ENCODE measurements around the gene LARGE1. TPM values are rescaled to one million over a fixed set of nuclear protein-coding genes. Genes with fewer than 3 reads are reported as not detected.

Gene LARGE1
- total and polyA plus RNA-seq, 8 donors, result 4.1 to 29.3 (median 13.7) TPM

GRCh38 chr22:33600113-33600512, 320.2 kb downstream of the LARGE1 start:
- DNase-seq, result no peak
- WGBS, 2 donors, result 87 to 88% methylated on average over 6 of the region's 6 CpGs
- Histone ChIP-seq H3K4me1 (no peaks in the 10 kb centered on the region), H3K9me3 (no peaks in the 10 kb centered on the region), H3K27me3 (no peaks in the 10 kb centered on the region), H3K27ac (no peak overlapping the region), H3K4me3 (no peak overlapping the region), H3K36me3 (no peaks in the 10 kb centered on the region)
- no peak for FAIRE-seq
- TF ChIP-seq, protein P1, sequence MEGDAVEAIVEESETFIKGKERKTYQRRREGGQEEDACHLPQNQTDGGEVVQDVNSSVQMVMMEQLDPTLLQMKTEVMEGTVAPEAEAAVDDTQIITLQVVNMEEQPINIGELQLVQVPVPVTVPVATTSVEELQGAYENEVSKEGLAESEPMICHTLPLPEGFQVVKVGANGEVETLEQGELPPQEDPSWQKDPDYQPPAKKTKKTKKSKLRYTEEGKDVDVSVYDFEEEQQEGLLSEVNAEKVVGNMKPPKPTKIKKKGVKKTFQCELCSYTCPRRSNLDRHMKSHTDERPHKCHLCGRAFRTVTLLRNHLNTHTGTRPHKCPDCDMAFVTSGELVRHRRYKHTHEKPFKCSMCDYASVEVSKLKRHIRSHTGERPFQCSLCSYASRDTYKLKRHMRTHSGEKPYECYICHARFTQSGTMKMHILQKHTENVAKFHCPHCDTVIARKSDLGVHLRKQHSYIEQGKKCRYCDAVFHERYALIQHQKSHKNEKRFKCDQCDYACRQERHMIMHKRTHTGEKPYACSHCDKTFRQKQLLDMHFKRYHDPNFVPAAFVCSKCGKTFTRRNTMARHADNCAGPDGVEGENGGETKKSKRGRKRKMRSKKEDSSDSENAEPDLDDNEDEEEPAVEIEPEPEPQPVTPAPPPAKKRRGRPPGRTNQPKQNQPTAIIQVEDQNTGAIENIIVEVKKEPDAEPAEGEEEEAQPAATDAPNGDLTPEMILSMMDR (IDR thresholded peaks at IDR 0.05), result no peak
- intact Hi-C loops (cut with DNase I), result no loop called here
- no peak for ATAC-seq

DNA sequence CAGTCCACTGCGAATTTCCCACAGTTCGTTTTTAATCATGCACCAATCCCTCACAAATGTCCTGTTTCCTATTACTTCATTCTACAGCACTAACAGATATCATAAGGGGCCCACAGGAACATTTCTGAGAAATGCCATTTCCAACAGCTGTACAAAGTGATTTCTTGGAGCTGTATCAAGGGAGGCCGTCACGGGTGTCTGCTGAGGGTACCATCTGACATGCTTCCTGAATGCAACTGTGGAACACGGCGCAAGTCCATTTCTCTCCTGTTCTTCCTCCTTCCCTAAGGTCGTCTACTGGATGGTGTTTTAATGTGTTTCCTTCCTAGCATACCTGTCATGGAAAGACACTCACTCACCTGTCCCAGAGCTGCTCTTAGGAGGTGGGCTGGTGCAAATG, 320.7 kb downstream of the LARGE1 start:
- FAIRE-seq, result no peak
- ATAC-seq, result no peak
- H3K27me3 ChIP-seq, result no peaks in the 10 kb centered on the region
- intact Hi-C loops (cut with DNase I), result no loop called here
- no peaks in the 10 kb centered on the region for H3K9me3 ChIP-seq
- H3K4me1 ChIP-seq, result no peaks in the 10 kb centered on the region
- TF ChIP-seq, protein P1 (IDR thresholded peaks at IDR 0.05), result no peak
- 86 to 87% methylated on average over 7 of the region's 7 CpGs for WGBS, 2 donors
- no peak overlapping the region for H3K27ac ChIP-seq
- no peak overlapping the region for H3K4me3 ChIP-seq
- no peaks in the 10 kb centered on the region for H3K36me3 ChIP-seq
- DNase-seq, result no peak

- Histone ChIP-seq H3K27me3 (no peaks in the 10 kb centered on the region), H3K4me1 (no peaks in the 10 kb centered on the region), H3K27ac (no peak overlapping the region), H3K4me3 (no peak overlapping the region), H3K9me3 (no peaks in the 10 kb centered on the region), H3K36me3 (no peaks in the 10 kb centered on the region)
- no peak for FAIRE-seq
- TF ChIP-seq, protein P1 (IDR thresholded peaks at IDR 0.05), result no peak
- DNase-seq, result no peak
- intact Hi-C loops (cut with DNase I), result no loop called here
- ATAC-seq, result no peak
- WGBS, 2 donors, result 87 to 90% methylated on average over 1 of the region's 1 CpG
Measured at GRCh38 chr22:33598821-33599220, 321.5 kb downstream of the LARGE1 start.

GRCh38 chr22:33597274-33597985, 322.8 kb downstream of the LARGE1 start:
- Histone ChIP-seq H3K9me3 (no peaks in the 10 kb centered on the region), H3K4me3 (no peak overlapping the region), H3K27ac (no peak overlapping the region), H3K36me3 (no peaks in the 10 kb centered on the region), H3K4me1 (no peaks in the 10 kb centered on the region), H3K27me3 (no peaks in the 10 kb centered on the region)
- DNase-seq, result no peak
- no peak for FAIRE-seq
- ATAC-seq, result no peak
- intact Hi-C loops (cut with DNase I), result no loop called here
- TF ChIP-seq, protein P1 (IDR thresholded peaks at IDR 0.05), result no peak
- 97% methylated on average over 6 of the region's 6 CpGs for WGBS, 2 donors

GRCh38 chr22:33593818-33594217, 326.5 kb downstream of the LARGE1 start:
- intact Hi-C loops (cut with DNase I), result no loop called here
- Histone ChIP-seq H3K4me3 (no peak overlapping the region), H3K27me3 (no peaks in the 10 kb centered on the region), H3K9me3 (no peaks in the 10 kb centered on the region), H3K36me3 (no peaks in the 10 kb centered on the region), H3K4me1 (no peaks in the 10 kb centered on the region), H3K27ac (no peak overlapping the region)
- no peak for FAIRE-seq
- 95 to 97% methylated on average over 5 of the region's 5 CpGs for WGBS, 2 donors
- TF ChIP-seq, protein P1 (IDR thresholded peaks at IDR 0.05), result no peak
- no peak for DNase-seq
- ATAC-seq, result no peak
